MM.1S (cell line): Measurements from ENCODE around the gene HTR2B.
"Not testable (repeated sequence)": the region's sequence is repeated elsewhere in the genome, so short reads cannot be mapped to it uniquely, and the experiment has no call there.

Source experiments
- DNase-seq: peaks from one replicate; pipeline ENCODE4 v3.0.0-alpha.2; 2015
- H2AFZ ChIP-seq: fragments of 300-600 bp; sonication (generic); 2 replicates; pipeline ENCODE4 v1.6.0; 2016; ENCODE audit warnings: antibody characterized with exemption, low read length
- H3F3A ChIP-seq: fragments of 300-600 bp; sonication (generic); 2 replicates; pipeline ENCODE4 v1.6.1; 2016; ENCODE audit warnings: mild to moderate bottlenecking, antibody characterized with exemption, low read length, moderate library complexity, mixed read lengths; ENCODE audit not compliant: insufficient read depth
- H3K27ac ChIP-seq: fragments of 300-600 bp; sonication (generic); 2 replicates; pipeline ENCODE4 v1.5.1; 2016; ENCODE audit warnings: mild to moderate bottlenecking, low read length
- H3K27me3 ChIP-seq: fragments of 300-600 bp; sonication (generic); replicated peaks from 2 replicates; pipeline ENCODE4 v1.6.0; 2016; ENCODE audit warnings: low read length; ENCODE audit not compliant: insufficient read depth
- H3K36me3 ChIP-seq: fragments of 300-600 bp; sonication (generic); replicated peaks from 2 replicates; pipeline ENCODE4 v1.6.1; 2016; ENCODE audit warnings: mild to moderate bottlenecking, low read length, mixed read lengths; ENCODE audit not compliant: insufficient read depth
- H3K4me1 ChIP-seq: fragments of 300-600 bp; sonication (generic); 2 replicates; pipeline ENCODE4 v1.6.1; 2016; ENCODE audit warnings: low read length, mixed read lengths
- H3K4me2 ChIP-seq: fragments of 300-600 bp; sonication (generic); 2 replicates; pipeline ENCODE4 v1.6.0; 2016; ENCODE audit warnings: low read depth, low read length
- H3K4me3 ChIP-seq: fragments of 300-600 bp; sonication (generic); 2 replicates; pipeline ENCODE4 v1.5.1; 2016; ENCODE audit warnings: low read length, mixed read lengths
- H3K79me2 ChIP-seq: fragments of 300-600 bp; sonication (generic); 2 replicates; pipeline ENCODE4 v1.6.1; 2016; ENCODE audit warnings: mixed run types, low read length, mixed read lengths
- H3K9ac ChIP-seq: fragments of 300-600 bp; sonication (generic); 2 replicates; pipeline ENCODE4 v1.6.1; 2016; ENCODE audit warnings: low read length, mixed read lengths
- H3K9me2 ChIP-seq: fragments of 300-600 bp; sonication (generic); replicated peaks from 2 replicates; pipeline ENCODE4 v1.6.1; 2016; ENCODE audit warnings: mild to moderate bottlenecking, low read length, mixed read lengths; ENCODE audit not compliant: insufficient read depth
- H3K9me3 ChIP-seq: fragments of 300-600 bp; sonication (generic); replicated peaks from 2 replicates; pipeline ENCODE4 v1.6.1; 2016; ENCODE audit warnings: mild to moderate bottlenecking, low read length, mixed read lengths; ENCODE audit not compliant: insufficient read depth
- H4K20me1 ChIP-seq: fragments of 300-600 bp; sonication (generic); 2 replicates; pipeline ENCODE4 v1.6.1; 2016; ENCODE audit warnings: mild to moderate bottlenecking, low read length, moderate library complexity, mixed read lengths; ENCODE audit not compliant: insufficient read depth
- CTCF ChIP-seq: fragments of 300-600 bp; sonication (generic); IDR thresholded peaks from 2 replicates; pipeline ENCODE4 v1.5.1; 2016; ENCODE audit warnings: antibody characterized with exemption, low read length, mixed read lengths
- EZH2 ChIP-seq: fragments of 300-600 bp; sonication (generic); optimal IDR thresholded peaks from 2 replicates; pipeline ENCODE3; 2017; ENCODE audit warnings: low read depth, mild to moderate bottlenecking, antibody characterized with exemption, low read length, mixed read lengths
- EZH2phosphoT487 ChIP-seq: fragments of 300-600 bp; sonication (generic); IDR thresholded peaks from 2 replicates; pipeline ENCODE4 v1.6.1; 2018; ENCODE audit warnings: antibody characterized with exemption, low read length

Gene HTR2B

GRCh38 chr2:231069379-231070054 lies 55.3 kb downstream of the HTR2B start:
- no peak for DNase-seq
- Histone ChIP-seq H3K9ac (no peak overlapping the region), H3K36me3 (peaks cover 15% of the 10 kb centered on the region), H3K4me2 (no peak overlapping the region), H3K9me3 (no peaks in the 10 kb centered on the region), H3K79me2 (peaks cover 41% of the 10 kb centered on the region), H4K20me1 (no peaks in the 10 kb centered on the region; the same call in 1 of the 2 replicates), H3F3A (0 out of 2 replicates have a peak, but pooled peaks cover 2% of the 10 kb centered on the region), H3K4me3 (no peak overlapping the region), H3K4me1 (no peaks in the 10 kb centered on the region), H3K27me3 (no peaks in the 10 kb centered on the region), H3K27ac (no peak overlapping the region), H3K9me2 (no peaks in the 10 kb centered on the region), H2AFZ (no peak overlapping the region)
- TF ChIP-seq EZH2 = no peak
- no peak for TF ChIP-seq CTCF

- H3K4me2 ChIP-seq = no peak overlapping the region
- no peak overlapping the region for H3K9ac ChIP-seq
These were observed 56.2 kb downstream of the HTR2B start for GRCh38 chr2:231068525-231069222.

GRCh38 chr2:231067531-231067930 lies 57.3 kb downstream of the HTR2B start:
- H3K9me3 ChIP-seq, H3K9me2 ChIP-seq, H3K27ac ChIP-seq, H3K4me2 ChIP-seq, H3K9ac ChIP-seq, H3K4me3 ChIP-seq, DNase-seq, H4K20me1 ChIP-seq, H3F3A ChIP-seq, H3K27me3 ChIP-seq, H3K4me1 ChIP-seq, H2AFZ ChIP-seq: not testable (repeated sequence)
- Histone ChIP-seq H3K79me2 (peaks cover 53% of the 10 kb centered on the region), H3K36me3 (peaks cover 31% of the 10 kb centered on the region)

More at GRCh38 chr2:231068525-231069222, 56.2 kb downstream of the HTR2B start:
- no peak overlapping the region for H3K27ac ChIP-seq
- H3K9me3 ChIP-seq = no peaks in the 10 kb centered on the region
- no peak for DNase-seq
- H3K4me1 ChIP-seq = no peaks in the 10 kb centered on the region
- H3K4me3 ChIP-seq = no peak overlapping the region
- H3K79me2 ChIP-seq = peaks cover 50% of the 10 kb centered on the region
- no peaks in the 10 kb centered on the region for H3K27me3 ChIP-seq
- no peak overlapping the region for H2AFZ ChIP-seq
- H4K20me1 ChIP-seq = no peaks in the 10 kb centered on the region
- no peaks in the 10 kb centered on the region for H3K9me2 ChIP-seq
- TF ChIP-seq CTCF (no peak), EZH2 (no peak), EZH2phosphoT487 (no peak)
- H3K36me3 ChIP-seq = peaks cover 21% of the 10 kb centered on the region
- 0 out of 2 replicates have a peak, but pooled peaks cover 2% of the 10 kb centered on the region for H3F3A ChIP-seq

GRCh38 chr2:231065966-231066365 lies 58.9 kb downstream of the HTR2B start:
- no peak overlapping the region for H3K4me3 ChIP-seq
- no peaks in the 10 kb centered on the region for H3K27me3 ChIP-seq
- peaks cover 69% of the 10 kb centered on the region for H3K79me2 ChIP-seq
- H3K4me1 ChIP-seq = no peaks in the 10 kb centered on the region
- no peaks in the 10 kb centered on the region for H3K9me2 ChIP-seq
- H3K9ac ChIP-seq = no peak overlapping the region
- no peak overlapping the region for H3K27ac ChIP-seq
- H2AFZ ChIP-seq = no peak overlapping the region
- no peak for TF ChIP-seq EZH2phosphoT487
- TF ChIP-seq EZH2 = no peak
- no peak for TF ChIP-seq CTCF
- H3K9me3 ChIP-seq = no peaks in the 10 kb centered on the region
- peaks cover 25% of the 10 kb centered on the region; the same call in 1 of the 2 replicates for H3K36me3 ChIP-seq
- H4K20me1 ChIP-seq = no peaks in the 10 kb centered on the region
- H3F3A ChIP-seq = no peaks in the 10 kb centered on the region
- no peak for DNase-seq
- no peak overlapping the region for H3K4me2 ChIP-seq
